SJSA1 (cell line): ENCODE measurements around the gene GNAO1. TPM values are rescaled to one million over a fixed set of nuclear protein-coding genes. Genes with fewer than 3 reads are reported as not detected.

Experiments
- DNase-seq, 2 experiments: peaks; one replicate each; pipeline ENCODE4 v3.0.0-alpha.2; 2015 to 2020; ENCODE audit warnings: low spot score in 2 of 2, low read depth in 1 of 2
- H3K27ac ChIP-seq: fragments of 250-450 bp; sonication (Bioruptor Pico); 2 replicates; pipeline ENCODE4 v1.5.1; 2020; ENCODE audit warnings: mild to moderate bottlenecking, moderate library complexity
- H3K27me3 ChIP-seq: fragments of 250-450 bp; sonication (Bioruptor Pico); replicated peaks from 2 replicates; pipeline ENCODE4 v1.5.1; 2020; ENCODE audit warnings: mild to moderate bottlenecking, moderate library complexity
- H3K36me3 ChIP-seq: fragments of 250-450 bp; sonication (Bioruptor Pico); 2 replicates; pipeline ENCODE4 v1.5.1; 2020; ENCODE audit warnings: mild to moderate bottlenecking
- H3K4me1 ChIP-seq: fragments of 250-450 bp; sonication (Bioruptor Pico); replicated peaks from 2 replicates; pipeline ENCODE4 v1.6.1; 2021; ENCODE audit warnings: mild to moderate bottlenecking
- H3K4me3 ChIP-seq: fragments of 250-450 bp; sonication (Bioruptor Pico); 2 replicates; pipeline ENCODE4 v1.5.1; 2020; ENCODE audit warnings: mild to moderate bottlenecking
- H3K9me3 ChIP-seq: fragments of 250-450 bp; sonication (Bioruptor Pico); replicated peaks from 2 replicates; pipeline ENCODE4 v1.5.1; 2020; ENCODE audit warnings: mild to moderate bottlenecking
- total RNA-seq: library from RNA; depleted of rRNA; stranded (reverse); fragments of >200 nt; shearing (Covaris generic); gene quantifications from 2 replicates; pipeline ENCODE4 v1.2.3, GENCODE V29; 2014

GNAO1 gene
- total RNA-seq, 1 experiment from 2014 or later: 5.1 TPM

- no peaks in the 10 kb centered on the region for H3K9me3 ChIP-seq
- H3K4me1 ChIP-seq: peaks cover 23% of the 10 kb centered on the region
- H3K27me3 ChIP-seq: no peaks in the 10 kb centered on the region
- DNase-seq: peak; percentile 89 to 94
- H3K4me3 ChIP-seq: peak overlapping the region; percentile 26
- H3K36me3 ChIP-seq: 0 out of 2 replicates have a peak, but pooled peaks cover 2% of the 10 kb centered on the region
- peak overlapping the region; percentile 88 for H3K27ac ChIP-seq
Measured at GRCh38 chr16:56356276-56357240, 165.3 kb downstream of the GNAO1 start.

- DNase-seq: peak in 1 of 2 experiments; percentile 62
- Histone ChIP-seq H3K27me3 (no peaks in the 10 kb centered on the region), H3K4me3 (peak overlapping the region; percentile 26), H3K27ac (peak overlapping the region; percentile 88), H3K36me3 (peaks cover 9% of the 10 kb centered on the region), H3K9me3 (no peaks in the 10 kb centered on the region), H3K4me1 (peaks cover 23% of the 10 kb centered on the region)
Measured at GRCh38 chr16:56357241-56357764, 166.0 kb downstream of the GNAO1 start.

- no peaks in the 10 kb centered on the region for H3K27me3 ChIP-seq
- peaks cover 23% of the 10 kb centered on the region for H3K4me1 ChIP-seq
- H3K9me3 ChIP-seq: no peaks in the 10 kb centered on the region
- H3K4me3 ChIP-seq: peak overlapping the region; percentile 26
- H3K27ac ChIP-seq: peak overlapping the region; percentile 88
- H3K36me3 ChIP-seq: peaks cover 13% of the 10 kb centered on the region
- peak in 1 of 2 experiments; percentile 47 for DNase-seq
Measured at GRCh38 chr16:56357765-56358322, 166.6 kb downstream of the GNAO1 start.

- Histone ChIP-seq H3K27me3 (no peaks in the 10 kb centered on the region), H3K36me3 (peaks cover 36% of the 10 kb centered on the region)
Measured at GRCh38 chr16:56360117-56361008, 169.1 kb downstream of the GNAO1 start.

GRCh38 chr16:56362057-56362655 lies 170.9 kb downstream of the GNAO1 start:
- no peak for DNase-seq
- H3K27ac ChIP-seq: no peak overlapping the region
- peaks cover 47% of the 10 kb centered on the region for H3K36me3 ChIP-seq
- H3K4me1 ChIP-seq: peaks cover 11% of the 10 kb centered on the region
- no peaks in the 10 kb centered on the region for H3K27me3 ChIP-seq
- H3K4me3 ChIP-seq: no peak overlapping the region
- no peaks in the 10 kb centered on the region for H3K9me3 ChIP-seq

More at GRCh38 chr16:56360117-56361008, 169.1 kb downstream of the GNAO1 start:
- DNase-seq: peak in 1 of 2 experiments; percentile 38
- Histone ChIP-seq H3K27ac (no peak overlapping the region), H3K9me3 (no peaks in the 10 kb centered on the region), H3K4me1 (peaks cover 21% of the 10 kb centered on the region), H3K4me3 (no peak overlapping the region)

- H3K4me1 ChIP-seq: peaks cover 5% of the 10 kb centered on the region
- H3K4me3 ChIP-seq: no peak overlapping the region
- H3K36me3 ChIP-seq: peaks cover 53% of the 10 kb centered on the region
- no peaks in the 10 kb centered on the region for H3K27me3 ChIP-seq
- no peak for DNase-seq
- H3K9me3 ChIP-seq: no peaks in the 10 kb centered on the region
- H3K27ac ChIP-seq: no peak overlapping the region
Measured at GRCh38 chr16:56362706-56363105, 171.4 kb downstream of the GNAO1 start.

GRCh38 chr16:56363181-56363716 lies 172.0 kb downstream of the GNAO1 start:
- Histone ChIP-seq H3K27me3 (no peaks in the 10 kb centered on the region), H3K27ac (no peak overlapping the region), H3K4me3 (no peak overlapping the region), H3K9me3 (no peaks in the 10 kb centered on the region), H3K36me3 (peaks cover 58% of the 10 kb centered on the region), H3K4me1 (no peaks in the 10 kb centered on the region)
- no peak for DNase-seq

- H3K4me3 ChIP-seq: no peak overlapping the region
- no peak overlapping the region for H3K27ac ChIP-seq
- H3K36me3 ChIP-seq: peaks cover 65% of the 10 kb centered on the region
- no peaks in the 10 kb centered on the region for H3K9me3 ChIP-seq
- H3K27me3 ChIP-seq: no peaks in the 10 kb centered on the region
- H3K4me1 ChIP-seq: no peaks in the 10 kb centered on the region
- no peak for DNase-seq
Measured at GRCh38 chr16:56363781-56364565, 172.7 kb downstream of the GNAO1 start.

- no peak for DNase-seq
- no peak overlapping the region for H3K4me3 ChIP-seq
- no peak overlapping the region for H3K27ac ChIP-seq
- no peaks in the 10 kb centered on the region for H3K9me3 ChIP-seq
- no peaks in the 10 kb centered on the region for H3K27me3 ChIP-seq
- H3K36me3 ChIP-seq: peaks cover 72% of the 10 kb centered on the region
- no peaks in the 10 kb centered on the region for H3K4me1 ChIP-seq
Measured at GRCh38 chr16:56364865-56365264, 173.6 kb downstream of the GNAO1 start.

GRCh38 chr16:56365552-56365951 lies 174.3 kb downstream of the GNAO1 start:
- H3K27me3 ChIP-seq: no peaks in the 10 kb centered on the region
- no peak overlapping the region for H3K4me3 ChIP-seq
- no peaks in the 10 kb centered on the region for H3K9me3 ChIP-seq
- no peak overlapping the region for H3K27ac ChIP-seq
- DNase-seq: no peak
- H3K36me3 ChIP-seq: peaks cover 71% of the 10 kb centered on the region
- H3K4me1 ChIP-seq: peaks cover 3% of the 10 kb centered on the region

- no peak overlapping the region for H3K4me3 ChIP-seq
- peaks cover 14% of the 10 kb centered on the region for H3K4me1 ChIP-seq
- peaks cover 66% of the 10 kb centered on the region for H3K36me3 ChIP-seq
- H3K27ac ChIP-seq: no peak overlapping the region
- no peaks in the 10 kb centered on the region for H3K9me3 ChIP-seq
- no peak for DNase-seq
- no peaks in the 10 kb centered on the region for H3K27me3 ChIP-seq
Measured at GRCh38 chr16:56366945-56367344, 175.7 kb downstream of the GNAO1 start.

GRCh38 chr16:56367764-56368163 lies 176.5 kb downstream of the GNAO1 start:
- no peak for DNase-seq
- H3K36me3 ChIP-seq: peaks cover 59% of the 10 kb centered on the region

More at GRCh38 chr16:56367764-56368163, 176.5 kb downstream of the GNAO1 start:
- Histone ChIP-seq H3K27me3 (no peaks in the 10 kb centered on the region), H3K27ac (no peak overlapping the region), H3K4me3 (no peak overlapping the region), H3K4me1 (peaks cover 14% of the 10 kb centered on the region), H3K9me3 (no peaks in the 10 kb centered on the region)
